GM12864 (cell line): Measurements from ENCODE around the gene SPRR2G.
"Not testable (repeated sequence)": the region's sequence is repeated elsewhere in the genome, so short reads cannot be mapped to it uniquely, and the experiment has no call there.

Source experiments
- DNase-seq: peaks from one replicate; pipeline ENCODE4 v3.0.0-alpha.2; 2011; ENCODE audit warnings: low read depth
- H3K4me3 ChIP-seq: 2 replicates; pipeline ENCODE4 v1.5.1; 2011; ENCODE audit warnings: mild to moderate bottlenecking, low read depth, low read length, control low read depth
- TF ChIP-seq, protein P1 (sequence below): IDR thresholded peaks from 2 replicates; pipeline ENCODE4 v1.5.1; 2011; ENCODE audit warnings: low read depth, mild to moderate bottlenecking, moderate library complexity, low read length, control low read depth, inconsistent platforms; ENCODE audit errors: missing control alignments

SPRR2G gene

GRCh38 chr1:153119491-153119971, 31.2 kb downstream of the SPRR2G start:
- no peak for DNase-seq
- no peak overlapping the region for H3K4me3 ChIP-seq
- TF ChIP-seq, protein P1, sequence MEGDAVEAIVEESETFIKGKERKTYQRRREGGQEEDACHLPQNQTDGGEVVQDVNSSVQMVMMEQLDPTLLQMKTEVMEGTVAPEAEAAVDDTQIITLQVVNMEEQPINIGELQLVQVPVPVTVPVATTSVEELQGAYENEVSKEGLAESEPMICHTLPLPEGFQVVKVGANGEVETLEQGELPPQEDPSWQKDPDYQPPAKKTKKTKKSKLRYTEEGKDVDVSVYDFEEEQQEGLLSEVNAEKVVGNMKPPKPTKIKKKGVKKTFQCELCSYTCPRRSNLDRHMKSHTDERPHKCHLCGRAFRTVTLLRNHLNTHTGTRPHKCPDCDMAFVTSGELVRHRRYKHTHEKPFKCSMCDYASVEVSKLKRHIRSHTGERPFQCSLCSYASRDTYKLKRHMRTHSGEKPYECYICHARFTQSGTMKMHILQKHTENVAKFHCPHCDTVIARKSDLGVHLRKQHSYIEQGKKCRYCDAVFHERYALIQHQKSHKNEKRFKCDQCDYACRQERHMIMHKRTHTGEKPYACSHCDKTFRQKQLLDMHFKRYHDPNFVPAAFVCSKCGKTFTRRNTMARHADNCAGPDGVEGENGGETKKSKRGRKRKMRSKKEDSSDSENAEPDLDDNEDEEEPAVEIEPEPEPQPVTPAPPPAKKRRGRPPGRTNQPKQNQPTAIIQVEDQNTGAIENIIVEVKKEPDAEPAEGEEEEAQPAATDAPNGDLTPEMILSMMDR: no peak

DNA sequence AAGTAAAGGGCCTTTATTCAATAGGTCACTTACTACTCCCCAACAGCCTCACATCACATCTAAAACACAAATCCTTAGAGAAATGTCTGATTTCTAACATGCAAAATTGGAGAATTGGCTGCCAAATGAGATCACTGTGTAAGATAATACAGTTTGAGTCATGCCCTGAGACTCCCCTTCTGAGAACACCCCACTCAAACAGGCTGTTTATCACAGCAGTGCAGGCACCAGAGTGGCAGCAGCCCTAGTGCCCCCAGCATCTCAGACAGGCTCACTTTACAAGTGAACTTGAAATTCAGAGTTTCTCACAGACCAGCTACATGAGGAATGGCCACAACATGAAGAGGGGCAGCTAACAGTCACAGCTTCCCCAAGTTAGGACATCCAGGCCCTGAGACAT, 35.4 kb downstream of the SPRR2G start:
- not testable (repeated sequence) for DNase-seq, H3K4me3 ChIP-seq

GRCh38 chr1:153113416-153113815, 37.3 kb downstream of the SPRR2G start, which contains the start of gene SPRR2F:
Gene SPRR2F (minus strand): TSS chr1:153113516. CDS start chr1:153112733, 783 bp downstream.
- TF ChIP-seq, protein P1: no peak
- no peak within 1 kb of the TSS for H3K4me3 ChIP-seq
- DNase-seq: no peak

- not testable (repeated sequence) for DNase-seq, H3K4me3 ChIP-seq
Observed at GRCh38 chr1:153112454-153112853, 38.2 kb downstream of the SPRR2G start.

- TF ChIP-seq, protein P1: no peak
- H3K4me3 ChIP-seq: no peak overlapping the region
- no peak for DNase-seq
Observed at GRCh38 chr1:153100245-153100644, 50.4 kb downstream of the SPRR2G start.
